Mesendoderm (in vitro differentiated cells): ENCODE data around the gene CERS4.
"Not testable (repeated sequence)": the region's sequence is repeated elsewhere in the genome, so short reads cannot be mapped to it uniquely, and the experiment has no call there.

Experiments
- DNase-seq: peaks from one replicate; pipeline ENCODE4 v3.0.0; 2013
- H2AK5ac ChIP-seq: 2 replicates; pipeline ENCODE4 v1.6.1; 2013; ENCODE audit warnings: low read length, inconsistent platforms
- H2BK120ac ChIP-seq: 2 replicates; pipeline ENCODE4 v1.6.1; 2013; ENCODE audit warnings: low read depth, mild to moderate bottlenecking, low read length, moderate library complexity, mixed read lengths
- H2BK15ac ChIP-seq: replicated peaks from 2 replicates; pipeline ENCODE4 v1.6.1; 2013; ENCODE audit warnings: low read depth, mild to moderate bottlenecking, moderate library complexity
- H2BK5ac ChIP-seq: 2 replicates; pipeline ENCODE4 v1.6.1; 2013; ENCODE audit warnings: low read length, inconsistent platforms
- H3K18ac ChIP-seq: 2 replicates; pipeline ENCODE4 v1.6.1; 2013; ENCODE audit warnings: mild to moderate bottlenecking, low read length, mixed read lengths
- H3K23ac ChIP-seq: one replicate; pipeline ENCODE4 v1.6.1; 2013; ENCODE audit warnings: low read length
- H3K27ac ChIP-seq: 2 replicates; pipeline ENCODE4 v1.5.1; 2013; ENCODE audit warnings: low read depth, mild to moderate bottlenecking, inconsistent platforms, low read length, moderate library complexity
- H3K27me3 ChIP-seq: 2 replicates; pipeline ENCODE4 v1.6.1; 2013; ENCODE audit warnings: low read length, control low read depth, mild to moderate bottlenecking, inconsistent platforms; ENCODE audit not compliant: insufficient read depth, poor library complexity
- H3K36me3 ChIP-seq: 2 replicates; pipeline ENCODE4 v1.6.1; 2013; ENCODE audit warnings: low read length, inconsistent platforms; ENCODE audit not compliant: control insufficient read depth, insufficient read depth
- H3K4ac ChIP-seq: one replicate; pipeline ENCODE4 v1.6.1; 2013; ENCODE audit warnings: low read depth, mild to moderate bottlenecking, low read length, moderate library complexity
- H3K4me1 ChIP-seq: 2 replicates; pipeline ENCODE4 v1.6.1; 2013; ENCODE audit warnings: low read depth, low read length, inconsistent platforms; ENCODE audit not compliant: control insufficient read depth
- H3K4me2 ChIP-seq: 2 replicates; pipeline ENCODE4 v1.6.1; 2013; ENCODE audit warnings: low read length
- H3K4me3 ChIP-seq: 2 replicates; pipeline ENCODE4 v1.5.1; 2013; ENCODE audit warnings: mild to moderate bottlenecking, low read length
- H3K56ac ChIP-seq: one replicate; pipeline ENCODE4 v1.6.1; 2013; ENCODE audit warnings: low read length
- H3K79me1 ChIP-seq: 2 replicates; pipeline ENCODE4 v1.6.1; 2013; ENCODE audit warnings: low read length, inconsistent platforms
- H3K79me2 ChIP-seq: 2 replicates; pipeline ENCODE4 v1.6.1; 2013; ENCODE audit warnings: mild to moderate bottlenecking, low read length; ENCODE audit not compliant: control insufficient read depth, insufficient read depth
- H3K9ac ChIP-seq: 2 replicates; pipeline ENCODE4 v1.6.1; 2013; ENCODE audit warnings: low read length, inconsistent platforms
- H4K5ac ChIP-seq: one replicate; pipeline ENCODE4 v1.6.1; 2013; ENCODE audit warnings: low read length
- H4K8ac ChIP-seq: one replicate; pipeline ENCODE4 v1.6.1; 2013; ENCODE audit warnings: low read depth, mild to moderate bottlenecking, control low read depth, low read length, moderate library complexity
- WGBS: extraction: QIAGEN DNeasy Blood & Tissue Kit; methylation state at CpG from one replicate; pipeline ENCODE4 v1.1.7; 2013; ENCODE audit warnings: low lambda C conversion rate, missing lambda C conversion rate; ENCODE audit not compliant: insufficient coverage; ENCODE audit errors: extremely low coverage; 5-methylcytosine and 5-hydroxymethylcytosine counted together

CERS4 gene

DNA sequence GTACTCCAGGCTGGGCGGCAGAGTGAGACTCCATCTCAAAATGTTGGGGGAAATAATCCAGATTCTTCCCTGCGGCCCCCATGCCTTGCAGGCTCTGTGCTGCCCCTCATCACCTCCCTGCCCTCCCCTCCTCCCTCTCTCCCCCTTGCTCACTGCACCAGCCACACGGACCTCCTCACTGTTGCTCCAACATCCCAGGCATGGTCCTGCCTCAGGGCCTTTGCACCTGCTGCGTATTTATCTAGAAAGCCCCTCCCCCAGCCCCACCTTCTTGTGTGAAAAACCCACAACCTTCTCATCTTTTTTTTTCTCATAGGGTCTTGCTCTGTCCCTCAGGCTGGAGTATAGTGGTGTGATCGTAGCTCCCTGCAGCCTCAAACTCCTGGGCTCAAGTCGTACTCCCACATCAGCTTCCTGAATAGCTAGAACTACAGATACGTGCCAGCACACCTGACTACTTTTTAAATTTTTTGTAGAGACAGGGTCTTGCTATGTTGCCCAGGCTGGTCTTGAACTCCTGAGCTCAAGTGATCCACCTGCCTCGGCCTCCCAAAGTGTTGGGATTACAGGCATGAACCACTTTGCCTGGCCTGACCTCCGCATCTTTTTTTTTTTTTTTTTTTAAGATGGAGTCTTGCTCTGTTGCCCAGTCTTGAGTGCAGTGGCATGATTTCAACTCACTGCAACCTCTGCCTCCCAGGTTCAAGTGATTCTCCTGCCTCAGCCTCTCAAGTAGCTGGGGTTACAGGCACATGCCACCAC, 38.1 kb downstream of the CERS4 start:
- not testable (repeated sequence) for H3K79me2 ChIP-seq, H3K4ac ChIP-seq, H3K4me1 ChIP-seq, H2AK5ac ChIP-seq, H3K18ac ChIP-seq, H3K23ac ChIP-seq, H2BK5ac ChIP-seq, H3K36me3 ChIP-seq, H3K79me1 ChIP-seq, H4K5ac ChIP-seq, H3K4me2 ChIP-seq, H2BK15ac ChIP-seq, H3K4me3 ChIP-seq, H3K27ac ChIP-seq, H3K56ac ChIP-seq, H4K8ac ChIP-seq, DNase-seq, H2BK120ac ChIP-seq, H3K27me3 ChIP-seq, H3K9ac ChIP-seq
- no CpG with 5 or more reads among the region's 9 CpGs for WGBS

DNA sequence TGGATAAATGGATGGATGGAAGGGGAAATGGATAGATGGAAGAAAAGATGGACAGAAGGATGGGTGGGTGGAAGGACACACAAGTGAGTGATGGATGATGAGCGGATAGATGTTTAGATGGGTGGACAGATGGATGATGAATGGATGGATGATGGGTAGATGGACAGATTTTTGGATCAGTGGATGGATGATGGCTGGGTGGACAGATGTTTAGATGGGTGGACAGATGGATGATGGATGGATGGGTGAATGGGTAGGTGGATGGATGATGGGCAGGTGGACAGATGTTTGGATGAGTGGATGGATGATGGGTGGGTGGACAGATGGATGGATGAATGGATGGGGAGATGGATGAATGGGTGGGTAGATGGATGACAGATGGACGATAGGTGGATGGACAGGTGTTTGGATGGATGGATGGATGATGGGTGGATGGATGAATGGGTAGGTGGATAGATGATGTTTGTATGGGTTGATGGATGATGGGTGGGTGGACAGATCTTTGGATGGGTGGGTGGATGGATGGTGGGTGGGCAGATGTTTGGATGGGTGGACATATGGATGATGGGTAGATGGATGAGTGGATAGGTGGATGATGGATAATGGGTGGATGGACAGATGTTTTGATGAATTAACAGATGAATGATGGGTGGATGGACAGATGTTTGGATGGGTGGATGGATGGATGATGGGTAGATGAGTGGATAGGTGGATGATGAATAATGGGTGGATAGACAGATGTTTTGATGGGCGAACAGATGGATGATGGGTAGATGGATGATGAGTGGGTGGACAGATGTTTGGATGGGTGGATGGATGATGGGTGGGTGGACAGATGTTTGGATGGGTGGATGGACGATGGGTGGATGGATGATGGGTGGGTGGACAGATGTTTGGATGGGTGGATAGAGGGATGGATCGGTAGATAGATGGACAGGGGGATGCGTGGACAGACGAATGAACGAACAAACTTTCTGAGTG, 39.5 kb downstream of the CERS4 start:
- Histone ChIP-seq H3K79me1 (peaks cover 7% of the 10 kb centered on the region), H2AK5ac (no peak overlapping the region), H3K4me1 (no peaks in the 10 kb centered on the region), H3K56ac (no peak overlapping the region), H4K8ac (no peak overlapping the region), H2BK120ac (no peak overlapping the region), H3K18ac (no peak overlapping the region), H3K9ac (no peak overlapping the region), H4K5ac (no peak overlapping the region), H3K4me2 (no peak overlapping the region), H3K23ac (no peak overlapping the region), H2BK5ac (no peak overlapping the region), H3K79me2 (no peaks in the 10 kb centered on the region), H2BK15ac (no peak overlapping the region), H3K27me3 (no peaks in the 10 kb centered on the region), H3K36me3 (peaks cover 2% of the 10 kb centered on the region), H3K4ac (no peak overlapping the region), H3K27ac (no peak overlapping the region), H3K4me3 (no peak overlapping the region)
- DNase-seq: no peak
- WGBS: 100% methylated on average over 1 of the region's 8 CpGs

DNA sequence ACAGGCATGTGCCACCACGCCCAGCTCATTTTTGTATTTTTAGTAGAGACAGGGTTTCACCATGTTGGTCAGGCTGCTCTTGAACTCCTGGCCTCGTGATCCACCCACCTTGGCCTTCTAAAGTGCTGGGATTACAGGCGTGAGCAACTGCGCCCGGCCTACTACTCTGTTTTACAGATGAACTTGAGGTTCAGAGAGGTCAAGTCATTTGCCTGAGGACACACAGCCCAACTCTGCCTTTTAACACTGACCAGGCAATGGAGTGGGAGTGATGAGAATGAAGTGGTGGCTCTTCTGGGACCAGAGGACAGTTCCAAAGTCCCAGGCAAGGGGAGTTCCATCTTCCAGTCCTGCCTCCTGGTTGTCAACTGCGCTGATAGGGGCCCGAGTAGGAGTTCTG, 41.4 kb downstream of the CERS4 start:
- Histone ChIP-seq H4K8ac (no peak overlapping the region), H3K4me2 (no peak overlapping the region), H3K79me2 (no peaks in the 10 kb centered on the region), H3K4me3 (no peak overlapping the region), H3K9ac (no peak overlapping the region), H3K27ac (no peak overlapping the region), H2BK120ac (no peak overlapping the region), H3K4ac (no peak overlapping the region), H3K79me1 (peaks cover 6% of the 10 kb centered on the region), H3K56ac (no peak overlapping the region), H2BK5ac (no peak overlapping the region), H3K27me3 (no peaks in the 10 kb centered on the region), H2BK15ac (no peak overlapping the region), H3K18ac (no peak overlapping the region), H3K36me3 (peaks cover 2% of the 10 kb centered on the region), H2AK5ac (no peak overlapping the region), H3K23ac (no peak overlapping the region), H4K5ac (no peak overlapping the region), H3K4me1 (no peaks in the 10 kb centered on the region)
- no CpG with 5 or more reads among the region's 7 CpGs for WGBS
- DNase-seq: no peak

DNA sequence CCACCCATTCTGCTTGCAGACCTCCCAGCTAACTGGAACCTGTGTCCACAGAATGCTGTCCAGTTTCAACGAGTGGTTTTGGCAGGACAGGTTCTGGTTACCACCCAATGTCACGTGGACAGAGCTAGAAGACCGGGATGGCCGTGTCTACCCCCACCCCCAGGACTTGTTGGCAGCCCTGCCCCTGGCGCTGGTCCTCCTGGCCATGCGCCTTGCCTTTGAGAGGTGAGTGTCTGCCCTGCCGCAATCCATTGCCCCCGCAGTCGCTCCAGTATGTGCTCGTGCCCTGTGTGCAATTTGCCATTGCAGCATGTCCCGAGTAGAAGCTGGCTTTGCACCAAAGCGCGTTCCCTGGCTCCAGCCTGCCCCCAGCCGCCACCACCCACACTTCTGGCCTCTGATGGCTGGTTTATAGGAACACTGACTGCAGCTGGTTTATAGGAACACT, 41.9 kb downstream of the CERS4 start:
- Histone ChIP-seq H4K5ac (no peak overlapping the region), H2BK5ac (no peak overlapping the region), H3K9ac (no peak overlapping the region), H2BK120ac (no peak overlapping the region), H2AK5ac (no peak overlapping the region), H3K4ac (no peak overlapping the region), H3K27ac (no peak overlapping the region), H3K4me3 (no peak overlapping the region), H3K79me1 (peaks cover 6% of the 10 kb centered on the region), H3K4me2 (no peak overlapping the region), H3K4me1 (no peaks in the 10 kb centered on the region), H4K8ac (no peak overlapping the region), H3K36me3 (peaks cover 5% of the 10 kb centered on the region), H2BK15ac (no peak overlapping the region), H3K18ac (no peak overlapping the region), H3K27me3 (no peaks in the 10 kb centered on the region), H3K56ac (no peak overlapping the region), H3K79me2 (no peaks in the 10 kb centered on the region), H3K23ac (no peak overlapping the region)
- DNase-seq: no peak
- WGBS: no CpG with 5 or more reads among the region's 14 CpGs

DNA sequence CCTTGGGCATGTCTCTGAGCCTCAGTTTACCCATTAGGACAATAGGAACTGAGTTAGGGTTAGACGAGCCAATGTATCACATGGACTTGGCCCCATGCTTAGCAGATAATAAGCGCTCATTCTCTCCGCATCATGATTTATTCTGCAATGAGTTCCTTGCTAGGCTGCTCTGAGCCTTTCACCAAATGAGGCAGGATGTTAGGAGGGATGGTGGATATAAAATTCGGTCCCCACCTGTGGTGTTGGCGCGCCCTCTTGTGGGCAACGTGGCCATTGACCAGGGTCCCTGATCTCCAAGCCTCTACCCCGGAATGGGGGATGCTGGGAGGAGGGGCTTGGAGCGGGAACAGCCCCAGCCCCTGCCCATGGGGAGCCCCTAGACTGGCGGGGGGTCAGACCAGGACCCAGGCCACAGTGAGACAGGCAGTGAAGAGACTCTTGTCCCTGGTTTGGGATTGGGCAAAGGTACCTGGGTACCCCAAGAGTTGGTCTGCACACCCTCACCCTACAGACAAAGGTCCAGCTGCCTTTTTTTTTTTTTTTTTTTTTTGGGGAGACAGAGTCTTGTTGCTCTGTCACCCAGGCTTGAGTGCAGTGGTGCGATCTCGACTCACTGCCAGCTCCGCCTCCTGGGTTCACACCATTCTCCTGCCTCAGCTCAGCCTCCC, 43.9 kb downstream of the CERS4 start:
- Histone ChIP-seq H3K36me3 (peaks cover 13% of the 10 kb centered on the region), H4K5ac (no peak overlapping the region), H3K9ac (no peak overlapping the region), H3K4me2 (no peak overlapping the region), H3K56ac (no peak overlapping the region), H2AK5ac (no peak overlapping the region), H2BK15ac (no peak overlapping the region), H4K8ac (no peak overlapping the region), H3K79me1 (peaks cover 5% of the 10 kb centered on the region), H3K79me2 (no peaks in the 10 kb centered on the region), H2BK120ac (no peak overlapping the region), H3K18ac (no peak overlapping the region), H2BK5ac (no peak overlapping the region), H3K23ac (no peak overlapping the region), H3K27ac (no peak overlapping the region), H3K4ac (no peak overlapping the region), H3K4me3 (no peak overlapping the region), H3K4me1 (no peaks in the 10 kb centered on the region), H3K27me3 (no peaks in the 10 kb centered on the region)
- DNase-seq: peak; percentile 85
- no CpG with 5 or more reads among the region's 13 CpGs for WGBS
